HL-60 (cell line): ENCODE measurements around the gene ARHGEF16.

Source experiments
- DNase-seq, 2 experiments: peaks; one replicate each; pipeline ENCODE4 v3.0.0-alpha.2; 2010 to 2020; ENCODE audit warnings: low read depth in 1 of 2, low spot score in 1 of 2
- H3K27ac ChIP-seq: fragments of 250-450 bp; sonication (Bioruptor Pico); replicated peaks from 2 replicates; pipeline ENCODE4 v1.5.1; 2020; ENCODE audit warnings: mild to moderate bottlenecking, moderate library complexity
- H3K27me3 ChIP-seq: fragments of 250-450 bp; sonication (Bioruptor Pico); 2 replicates; pipeline ENCODE4 v1.5.1; 2021; ENCODE audit warnings: mild to moderate bottlenecking, moderate library complexity; ENCODE audit not compliant: insufficient read depth, poor library complexity, severe bottlenecking
- H3K4me3 ChIP-seq: replicated peaks from 2 replicates; pipeline ENCODE4 v1.5.1; 2011; ENCODE audit warnings: mild to moderate bottlenecking, control low read depth, low read length; ENCODE audit not compliant: insufficient read depth
- GABPA ChIP-seq: IDR thresholded peaks from 2 replicates; pipeline ENCODE4 v1.6.1; 2012; ENCODE audit warnings: low read depth
- POLR2AphosphoS5 ChIP-seq: IDR thresholded peaks from 2 replicates; pipeline ENCODE4 v1.6.1; 2012; ENCODE audit warnings: low read depth
- SPI1 ChIP-seq: IDR thresholded peaks from 2 replicates; pipeline ENCODE4 v1.6.1; 2012; ENCODE audit warnings: low read depth, mild to moderate bottlenecking, borderline replicate concordance
- TF ChIP-seq, protein P1 (sequence below): IDR thresholded peaks from one replicate; pipeline ENCODE4 v1.5.1; 2011; ENCODE audit warnings: low read length, control low read depth, inconsistent platforms; ENCODE audit not compliant: insufficient read depth
- TF ChIP-seq, protein P2 (sequence below): IDR thresholded peaks from 2 replicates; pipeline ENCODE4 v1.6.1; 2012; ENCODE audit warnings: low read depth; ENCODE audit not compliant: insufficient replicate concordance

ARHGEF16 gene

DNA sequence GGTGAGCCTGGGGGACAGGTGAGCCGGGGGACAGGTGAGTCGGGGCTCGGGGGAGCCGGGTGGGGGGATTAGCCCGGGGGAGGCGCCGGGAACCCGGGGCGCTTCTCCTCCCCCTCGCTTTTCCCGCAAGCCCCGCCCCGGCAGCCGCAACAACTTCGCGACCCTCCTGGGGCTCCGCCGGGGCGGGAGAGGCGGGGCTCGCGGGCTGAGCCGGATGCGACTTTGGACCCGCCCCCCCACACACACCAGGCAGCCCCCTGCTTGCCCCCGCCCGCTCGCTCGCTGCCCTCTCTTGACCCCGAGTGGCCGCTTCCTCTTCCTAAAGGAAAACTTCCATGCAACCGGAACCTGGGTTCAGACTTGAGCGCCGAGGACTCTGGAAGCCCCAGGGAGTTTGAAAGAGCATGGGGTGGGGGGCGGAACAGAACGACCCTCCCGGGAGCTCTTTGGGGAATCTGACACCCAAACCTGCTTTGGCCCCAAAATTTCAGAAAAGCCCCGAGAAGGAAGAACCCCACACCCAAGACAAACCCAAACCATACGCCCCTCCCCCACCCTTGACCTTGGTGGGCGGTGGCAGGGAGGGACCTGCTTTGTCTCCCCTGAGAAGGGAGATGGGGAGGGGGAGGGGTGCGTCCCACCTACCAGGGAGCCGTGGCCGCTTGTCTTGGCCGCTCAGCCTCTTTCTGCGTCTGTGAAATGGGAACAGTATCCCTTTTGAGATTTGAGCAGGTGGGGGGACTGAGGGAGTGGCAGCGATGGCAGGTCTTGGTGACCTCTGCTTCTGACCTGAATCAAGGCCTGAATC lies 550 bp downstream of the ARHGEF16 start:
- no peak overlapping the region for H3K27ac ChIP-seq
- H3K27me3 ChIP-seq: peaks cover 31% of the 10 kb centered on the region
- TF ChIP-seq POLR2AphosphoS5 (no peak), GABPA (no peak), SPI1 (no peak)
- TF ChIP-seq, protein P1, sequence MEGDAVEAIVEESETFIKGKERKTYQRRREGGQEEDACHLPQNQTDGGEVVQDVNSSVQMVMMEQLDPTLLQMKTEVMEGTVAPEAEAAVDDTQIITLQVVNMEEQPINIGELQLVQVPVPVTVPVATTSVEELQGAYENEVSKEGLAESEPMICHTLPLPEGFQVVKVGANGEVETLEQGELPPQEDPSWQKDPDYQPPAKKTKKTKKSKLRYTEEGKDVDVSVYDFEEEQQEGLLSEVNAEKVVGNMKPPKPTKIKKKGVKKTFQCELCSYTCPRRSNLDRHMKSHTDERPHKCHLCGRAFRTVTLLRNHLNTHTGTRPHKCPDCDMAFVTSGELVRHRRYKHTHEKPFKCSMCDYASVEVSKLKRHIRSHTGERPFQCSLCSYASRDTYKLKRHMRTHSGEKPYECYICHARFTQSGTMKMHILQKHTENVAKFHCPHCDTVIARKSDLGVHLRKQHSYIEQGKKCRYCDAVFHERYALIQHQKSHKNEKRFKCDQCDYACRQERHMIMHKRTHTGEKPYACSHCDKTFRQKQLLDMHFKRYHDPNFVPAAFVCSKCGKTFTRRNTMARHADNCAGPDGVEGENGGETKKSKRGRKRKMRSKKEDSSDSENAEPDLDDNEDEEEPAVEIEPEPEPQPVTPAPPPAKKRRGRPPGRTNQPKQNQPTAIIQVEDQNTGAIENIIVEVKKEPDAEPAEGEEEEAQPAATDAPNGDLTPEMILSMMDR: no peak
- TF ChIP-seq, protein P2, sequence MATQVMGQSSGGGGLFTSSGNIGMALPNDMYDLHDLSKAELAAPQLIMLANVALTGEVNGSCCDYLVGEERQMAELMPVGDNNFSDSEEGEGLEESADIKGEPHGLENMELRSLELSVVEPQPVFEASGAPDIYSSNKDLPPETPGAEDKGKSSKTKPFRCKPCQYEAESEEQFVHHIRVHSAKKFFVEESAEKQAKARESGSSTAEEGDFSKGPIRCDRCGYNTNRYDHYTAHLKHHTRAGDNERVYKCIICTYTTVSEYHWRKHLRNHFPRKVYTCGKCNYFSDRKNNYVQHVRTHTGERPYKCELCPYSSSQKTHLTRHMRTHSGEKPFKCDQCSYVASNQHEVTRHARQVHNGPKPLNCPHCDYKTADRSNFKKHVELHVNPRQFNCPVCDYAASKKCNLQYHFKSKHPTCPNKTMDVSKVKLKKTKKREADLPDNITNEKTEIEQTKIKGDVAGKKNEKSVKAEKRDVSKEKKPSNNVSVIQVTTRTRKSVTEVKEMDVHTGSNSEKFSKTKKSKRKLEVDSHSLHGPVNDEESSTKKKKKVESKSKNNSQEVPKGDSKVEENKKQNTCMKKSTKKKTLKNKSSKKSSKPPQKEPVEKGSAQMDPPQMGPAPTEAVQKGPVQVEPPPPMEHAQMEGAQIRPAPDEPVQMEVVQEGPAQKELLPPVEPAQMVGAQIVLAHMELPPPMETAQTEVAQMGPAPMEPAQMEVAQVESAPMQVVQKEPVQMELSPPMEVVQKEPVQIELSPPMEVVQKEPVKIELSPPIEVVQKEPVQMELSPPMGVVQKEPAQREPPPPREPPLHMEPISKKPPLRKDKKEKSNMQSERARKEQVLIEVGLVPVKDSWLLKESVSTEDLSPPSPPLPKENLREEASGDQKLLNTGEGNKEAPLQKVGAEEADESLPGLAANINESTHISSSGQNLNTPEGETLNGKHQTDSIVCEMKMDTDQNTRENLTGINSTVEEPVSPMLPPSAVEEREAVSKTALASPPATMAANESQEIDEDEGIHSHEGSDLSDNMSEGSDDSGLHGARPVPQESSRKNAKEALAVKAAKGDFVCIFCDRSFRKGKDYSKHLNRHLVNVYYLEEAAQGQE: no peak
- peak in 1 of 2 experiments; percentile 25 for DNase-seq
- H3K4me3 ChIP-seq: peak overlapping the region; percentile 15; the same call in 1 of the 2 replicates

DNA sequence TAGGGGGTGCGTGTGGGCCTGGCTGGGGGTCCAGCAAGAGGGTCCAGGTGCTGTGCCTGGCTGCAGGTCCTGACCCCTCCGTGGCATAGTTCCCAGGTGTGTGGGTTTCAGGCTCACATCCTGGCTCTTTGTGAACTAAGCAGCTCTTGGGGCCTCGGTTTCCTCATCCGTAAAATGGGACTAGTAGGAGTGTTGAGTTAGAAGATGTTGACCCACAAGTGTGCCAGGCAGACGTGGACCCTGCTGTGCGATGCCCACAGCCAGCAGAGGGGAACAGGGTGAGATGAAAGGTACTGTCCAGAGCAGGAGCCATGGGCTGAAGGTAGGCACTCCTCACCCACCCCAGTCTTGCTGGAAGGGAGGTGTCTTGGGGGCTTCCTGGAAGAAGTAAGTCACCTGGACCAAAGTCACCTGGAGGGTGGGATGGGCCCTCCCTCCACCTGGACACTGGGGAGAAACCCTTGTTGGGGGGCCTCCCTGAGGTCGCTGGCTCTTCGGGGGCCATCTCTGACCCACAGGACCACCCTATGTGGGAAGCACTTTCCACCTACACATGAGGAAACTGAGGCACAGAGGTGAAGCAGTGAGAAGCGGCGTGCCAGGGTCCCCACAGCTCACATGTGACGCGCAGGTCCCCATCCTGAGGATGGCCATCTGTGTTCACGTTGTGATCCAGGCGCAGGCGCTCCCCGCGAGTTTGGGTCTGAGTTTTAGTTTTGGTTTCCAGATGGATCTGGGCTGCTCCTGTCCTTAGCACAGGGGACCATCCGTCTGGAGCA lies 1.4 kb downstream of the ARHGEF16 start:
- Histone ChIP-seq H3K27me3 (peaks cover 31% of the 10 kb centered on the region), H3K27ac (no peak overlapping the region), H3K4me3 (no peak overlapping the region)
- DNase-seq: no peak
- TF ChIP-seq, protein P2: no peak
- no peak for TF ChIP-seq POLR2AphosphoS5
- TF ChIP-seq, protein P1: no peak
- TF ChIP-seq SPI1: no peak
- no peak for TF ChIP-seq GABPA

DNA sequence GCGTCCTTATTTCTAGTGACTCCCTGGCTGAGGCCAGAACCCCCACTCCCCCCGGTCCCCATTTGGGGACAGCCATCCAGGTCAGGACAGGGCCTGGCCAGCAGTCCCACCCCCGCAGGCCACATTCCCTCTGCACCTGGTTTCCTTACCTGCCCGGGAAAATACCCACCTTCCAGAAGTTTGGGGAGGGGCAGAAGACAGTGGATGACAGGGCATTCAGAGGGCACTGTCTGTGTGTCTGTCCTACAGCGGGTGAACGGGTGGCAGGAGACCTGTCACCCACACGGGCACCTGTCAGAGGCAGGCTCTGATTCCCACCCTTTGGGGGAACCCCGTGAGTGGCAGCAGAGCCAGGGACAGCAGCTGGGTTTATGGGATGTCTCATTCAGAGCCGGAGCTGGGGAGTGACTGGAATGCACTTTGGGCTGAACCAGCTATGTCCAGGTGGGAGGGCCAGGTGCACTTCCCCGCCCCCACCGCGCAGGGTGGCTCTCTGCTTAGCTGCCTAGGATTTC lies 2.0 kb downstream of the ARHGEF16 start:
- TF ChIP-seq, protein P2: no peak
- no peak for TF ChIP-seq GABPA
- TF ChIP-seq POLR2AphosphoS5: no peak
- no peak for TF ChIP-seq SPI1
- TF ChIP-seq, protein P1: no peak

More for the DNA sequence above, 2.0 kb downstream of the ARHGEF16 start:
- H3K27ac ChIP-seq: no peak overlapping the region
- H3K4me3 ChIP-seq: no peak overlapping the region
- H3K27me3 ChIP-seq: peaks cover 29% of the 10 kb centered on the region
- DNase-seq: no peak
